Activated naive CD4-positive, alpha-beta T cell treated with Interleukin-2 at 50 U/mL for 16 hours (primary cell): ENCODE results near the gene TM2D1.

Experiments
- DNase-seq: peaks from one replicate; pipeline ENCODE4 v3.0.0-alpha.2; 2020

The TM2D1 gene

GRCh38 chr1:61642475-61643232 is 82.3 kb downstream of the TM2D1 start:
- no peak for DNase-seq

GRCh38 chr1:61641578-61642336 is 83.2 kb downstream of the TM2D1 start:
- peak; percentile 46 for DNase-seq

DNA sequence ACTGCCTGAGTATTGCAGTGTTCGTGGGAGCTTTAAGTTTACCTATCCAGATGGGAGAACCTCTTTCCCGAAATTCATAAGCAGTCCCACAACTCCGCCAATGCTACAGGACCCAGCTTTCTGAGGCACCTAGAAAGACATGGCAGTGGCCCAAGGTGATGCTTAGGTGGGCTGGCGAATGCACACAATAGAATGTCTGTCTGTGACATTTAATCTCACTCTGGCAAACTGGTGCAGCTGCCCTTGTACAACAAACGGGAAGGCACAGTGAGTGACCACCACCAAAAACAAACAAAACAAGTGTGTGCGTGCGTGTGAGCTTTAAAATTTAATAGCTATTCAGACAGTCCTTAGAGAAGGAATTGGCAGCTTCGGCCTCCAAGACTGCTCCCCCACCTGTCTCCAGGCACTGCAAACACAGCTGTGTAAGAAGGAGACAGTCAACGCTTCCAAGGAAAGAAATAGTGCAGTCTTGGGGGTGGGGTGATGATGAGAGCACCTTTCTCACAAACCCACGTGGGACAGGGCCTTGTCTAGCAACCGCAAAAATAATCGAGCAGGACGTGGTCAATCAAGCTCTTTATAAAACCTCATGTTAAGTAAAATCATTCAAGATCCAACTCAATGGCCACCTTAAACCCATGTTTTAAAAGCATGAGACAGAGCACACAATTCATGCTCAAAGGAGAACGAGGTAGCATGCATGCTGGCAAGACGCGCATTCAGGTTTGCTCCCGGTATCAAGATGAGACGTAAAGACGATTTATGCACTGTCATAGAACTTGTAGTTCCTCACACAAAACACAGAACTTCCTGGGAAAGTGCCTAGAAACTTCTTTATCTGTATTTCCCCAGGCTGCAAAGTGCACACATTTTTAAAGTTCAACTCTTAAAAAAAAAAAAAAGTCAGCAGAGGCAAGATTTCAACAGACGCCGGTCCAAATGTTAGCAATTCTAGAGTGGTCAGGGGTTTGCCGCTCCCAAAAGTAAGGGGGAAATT is 84.1 kb downstream of the TM2D1 start:
- DNase-seq: no peak

DNA sequence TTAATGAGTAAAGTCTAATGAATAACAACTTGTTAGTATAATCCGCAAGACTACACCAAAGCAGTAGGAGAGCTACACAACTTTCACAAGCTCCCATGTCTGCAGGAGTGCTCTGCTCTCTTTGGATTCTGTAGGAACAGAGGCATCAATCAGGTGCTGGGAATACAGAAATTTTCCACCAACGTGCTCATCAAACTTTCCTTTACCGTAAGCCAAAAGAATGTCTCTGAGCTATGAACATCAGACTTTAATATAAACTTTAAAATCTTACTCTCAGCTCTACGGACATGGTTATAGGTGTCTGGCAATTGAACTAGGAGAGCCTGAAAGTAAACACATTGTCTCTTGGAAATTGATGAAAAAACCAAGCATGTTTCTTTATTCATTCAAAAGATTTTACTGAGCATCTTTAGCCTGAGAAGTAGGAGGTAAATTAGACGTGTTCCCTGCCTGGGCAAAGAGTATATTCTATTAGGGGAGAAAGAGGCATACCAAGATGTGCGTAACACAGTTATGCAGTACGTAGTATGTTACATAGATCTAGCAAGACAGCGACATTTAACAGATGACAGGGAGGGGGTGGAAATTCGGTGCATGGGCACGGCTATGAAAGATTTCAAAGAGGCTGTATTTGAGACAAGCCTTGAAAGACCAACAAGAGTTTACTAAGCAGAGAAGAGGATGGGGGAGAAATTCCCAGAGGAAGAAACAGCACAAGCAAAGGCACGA is 85.2 kb downstream of the TM2D1 start:
- DNase-seq: no peak

DNA sequence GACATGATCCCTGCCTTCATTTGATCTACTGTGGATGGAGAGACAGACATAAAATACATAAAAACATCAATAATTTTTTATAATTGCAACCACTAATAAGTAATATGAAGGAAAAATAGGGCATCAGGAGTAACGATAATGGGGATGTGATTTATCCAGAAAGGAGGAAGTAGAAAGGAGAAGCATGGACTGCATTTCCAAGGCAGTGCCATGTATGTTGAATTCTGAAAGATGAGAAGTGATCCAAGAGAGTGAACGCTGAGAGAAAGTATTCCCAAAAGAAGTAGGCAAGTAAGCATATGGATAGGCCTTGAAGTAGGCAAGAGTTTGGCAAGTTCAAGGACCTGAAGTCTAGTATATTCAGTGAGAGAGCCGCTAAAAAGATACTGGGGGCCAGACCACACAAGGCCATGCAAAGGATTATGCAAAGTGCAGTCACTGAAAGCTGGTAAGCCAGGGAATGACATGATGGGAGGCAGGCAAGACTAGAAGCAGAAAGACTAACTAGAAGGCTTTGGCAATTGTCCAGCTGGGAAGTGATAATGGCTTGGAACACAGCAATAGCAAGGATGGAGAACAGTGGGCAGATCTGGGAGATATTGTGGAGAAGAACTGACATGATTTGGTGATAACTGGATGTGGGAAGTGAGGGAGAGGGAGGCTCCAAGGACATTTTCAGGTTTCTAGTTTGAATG is 85.9 kb downstream of the TM2D1 start:
- no peak for DNase-seq

DNA sequence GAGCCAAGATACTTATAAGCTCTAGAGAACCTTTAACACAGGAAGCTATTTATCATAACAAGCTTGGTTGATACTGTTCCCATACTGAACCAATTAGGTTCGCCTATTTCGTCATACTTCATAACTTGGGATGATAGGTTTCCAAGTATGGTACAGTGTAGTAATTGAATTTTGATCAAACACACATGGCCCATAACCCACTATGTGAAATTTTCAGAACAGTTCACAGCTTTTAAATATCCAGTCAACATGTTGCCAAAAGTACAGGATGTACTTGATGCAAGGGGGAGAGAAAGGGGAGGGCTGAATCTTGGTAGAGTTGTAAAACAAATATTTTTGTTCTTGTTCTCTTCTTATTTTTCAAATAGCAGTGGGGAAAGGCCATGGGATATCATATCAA is 86.6 kb downstream of the TM2D1 start:
- DNase-seq: no peak

DNA sequence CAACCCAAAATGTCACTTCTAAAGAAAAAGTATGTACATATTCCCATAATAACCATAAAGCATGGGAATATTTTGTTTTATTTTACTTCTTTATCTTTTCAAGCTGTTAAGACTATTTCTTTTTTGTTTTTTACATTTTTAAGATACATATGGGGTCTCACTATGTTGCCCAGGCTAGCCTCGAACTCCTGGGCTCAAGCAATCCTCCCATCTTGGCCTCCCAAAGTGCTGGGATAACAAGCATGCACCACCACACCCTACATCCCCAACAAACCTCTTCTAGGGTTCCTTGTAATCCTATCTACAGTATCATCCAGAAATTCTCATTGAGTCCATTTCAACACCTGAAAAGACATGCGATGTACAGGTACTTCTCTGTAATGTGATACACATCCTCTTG is 87.5 kb downstream of the TM2D1 start:
- DNase-seq: no peak

DNA sequence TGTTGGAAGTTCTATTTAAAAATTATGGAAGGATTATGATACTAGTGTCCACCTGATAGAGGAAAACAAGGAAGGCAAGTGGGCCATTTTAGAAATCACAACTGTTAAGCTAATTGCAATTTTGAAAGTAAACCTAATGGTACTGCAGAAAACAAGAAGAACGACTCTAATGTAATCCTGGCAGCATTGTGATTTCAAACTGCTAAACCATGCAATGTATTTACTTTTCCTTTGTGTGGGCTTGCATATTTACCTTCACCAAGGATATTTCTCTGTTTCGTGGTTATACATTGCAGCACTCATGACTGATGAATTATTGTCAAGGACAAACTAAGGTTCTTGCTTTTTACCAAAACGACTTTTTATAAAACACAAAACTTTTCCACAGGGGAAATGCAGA is 88.1 kb downstream of the TM2D1 start:
- DNase-seq: no peak

DNA sequence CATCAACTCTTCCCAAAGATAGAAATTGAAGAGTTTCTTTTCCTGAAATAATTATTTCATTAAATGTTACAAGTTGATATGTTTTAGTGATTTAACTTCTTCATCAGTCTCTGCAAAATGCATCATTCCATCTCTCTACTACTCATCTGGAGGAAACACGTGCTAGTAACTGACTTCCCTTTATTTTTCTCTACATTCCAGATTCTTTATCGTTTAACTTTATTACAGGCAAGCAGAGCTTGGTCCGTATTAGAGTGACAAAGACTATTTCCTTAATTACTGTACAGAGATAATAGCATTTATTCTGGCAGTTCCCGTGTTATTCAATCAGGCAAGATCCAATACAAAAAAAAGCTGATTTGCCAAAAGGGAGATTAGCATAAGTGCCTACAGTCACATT is 88.6 kb downstream of the TM2D1 start:
- no peak for DNase-seq

DNA sequence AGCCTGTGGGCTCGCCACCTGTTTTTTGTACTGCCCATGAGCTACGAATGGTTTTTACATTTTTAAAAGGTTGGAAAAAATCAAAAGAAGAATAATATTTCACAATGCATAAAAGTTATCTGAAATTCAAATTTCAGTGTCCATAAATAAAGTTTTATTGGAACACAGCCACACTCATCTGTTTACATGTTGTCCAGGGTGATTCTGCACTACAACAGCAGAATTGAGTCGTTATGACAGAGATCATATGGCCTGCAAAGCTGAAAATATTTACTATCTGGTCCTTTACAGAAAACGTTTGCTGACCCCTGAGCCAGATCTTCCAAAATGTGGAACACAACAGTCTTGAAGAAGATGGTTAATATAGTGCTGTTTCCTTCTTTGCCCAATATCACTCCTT is 89.4 kb downstream of the TM2D1 start:
- no peak for DNase-seq

DNA sequence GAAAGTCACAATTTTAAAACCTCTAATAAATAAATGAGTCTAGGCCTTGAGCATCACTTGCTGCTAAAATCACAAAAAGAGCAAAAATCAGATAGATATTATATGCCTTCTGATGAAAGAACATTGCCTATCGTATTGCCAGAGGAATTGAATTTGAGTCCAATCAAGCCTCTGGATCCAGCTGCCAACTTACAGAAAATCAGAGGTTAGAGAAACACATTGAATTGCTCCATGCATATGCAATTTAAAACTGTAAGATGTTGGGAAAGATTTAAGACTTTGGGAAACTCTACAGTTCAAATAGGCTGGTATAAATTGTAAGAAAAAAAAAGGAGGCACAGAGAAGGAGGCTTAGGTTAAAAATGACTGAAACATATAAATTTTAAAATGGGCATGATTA is 93.5 kb downstream of the TM2D1 start:
- no peak for DNase-seq
